GM21515 (cell line): ENCODE results near the gene TRIM61.
"Not testable (repeated sequence)": the region's sequence is repeated elsewhere in the genome, so short reads cannot be mapped to it uniquely, and the experiment has no call there.

Source experiments
- ATAC-seq: cut with Tn5 transposase; IDR thresholded peaks from one replicate; pipeline ENCODE4 v1.9.1; 2021; ENCODE audit not compliant: unreplicated experiment

The TRIM61 gene

GRCh38 chr4:164977243-164978164 is at the start of gene TRIM61:
Gene TRIM61, minus strand, starts transcription at chr4:164977657. Its CDS starts 7,655 bp downstream, at chr4:164970002.
- peak; percentile 99 for ATAC-seq

GRCh38 chr4:165025782-165026181 is 48.3 kb upstream of the TRIM61 start:
- not testable (repeated sequence) for ATAC-seq

GRCh38 chr4:165019995-165020394 is 42.5 kb upstream of the TRIM61 start:
- not testable (repeated sequence) for ATAC-seq

GRCh38 chr4:165016971-165017370 is 39.5 kb upstream of the TRIM61 start:
- no peak for ATAC-seq

GRCh38 chr4:165013691-165014090 is 36.2 kb upstream of the TRIM61 start:
- no peak for ATAC-seq

GRCh38 chr4:165011403-165011802 is 33.9 kb upstream of the TRIM61 start:
- ATAC-seq, result no peak

GRCh38 chr4:165010991-165011390 is 33.5 kb upstream of the TRIM61 start:
- no peak for ATAC-seq

- ATAC-seq, result no peak
Measured at GRCh38 chr4:165010487-165010886, 33.0 kb upstream of the TRIM61 start.

- peak; percentile 47 for ATAC-seq
Measured at GRCh38 chr4:165009493-165010227, 32.2 kb upstream of the TRIM61 start.

GRCh38 chr4:165006886-165007285 is 29.4 kb upstream of the TRIM61 start:
- ATAC-seq, result no peak

- no peak for ATAC-seq
Measured at GRCh38 chr4:165006456-165006855, 29.0 kb upstream of the TRIM61 start.

GRCh38 chr4:165005352-165005925 is 28.0 kb upstream of the TRIM61 start:
- ATAC-seq, result no peak

GRCh38 chr4:165001957-165002356 is 24.5 kb upstream of the TRIM61 start:
- not testable (repeated sequence) for ATAC-seq

GRCh38 chr4:164998526-164999080 is 21.1 kb upstream of the TRIM61 start:
- ATAC-seq, result not testable (repeated sequence)

GRCh38 chr4:164997941-164998340 is 20.5 kb upstream of the TRIM61 start:
- ATAC-seq, result no peak

GRCh38 chr4:164997324-164997723 is 19.9 kb upstream of the TRIM61 start:
- ATAC-seq, result no peak

- ATAC-seq, result not testable (repeated sequence)
Measured at GRCh38 chr4:164996123-164996522, 18.7 kb upstream of the TRIM61 start.

- ATAC-seq, result not testable (repeated sequence)
Measured at GRCh38 chr4:164990786-164991185, 13.3 kb upstream of the TRIM61 start.

GRCh38 chr4:164989471-164989870 is 12.0 kb upstream of the TRIM61 start:
- ATAC-seq, result no peak

- ATAC-seq, result not testable (repeated sequence)
Measured at GRCh38 chr4:164971929-164972328, 5.5 kb downstream of the TRIM61 start.

- ATAC-seq, result no peak
Measured at GRCh38 chr4:164959896-164960295, 17.6 kb downstream of the TRIM61 start.
